Suprapubic skin (tissue), 3 donors: ENCODE data around the gene FAM156A.
"Not testable (repeated sequence)": the region's sequence is repeated elsewhere in the genome, so short reads cannot be mapped to it uniquely, and the experiment has no call there.

Experiments
- EP300 ChIP-seq: sonication (generic); formaldehyde crosslinking; IDR thresholded peaks from one replicate; pipeline ENCODE4 v1.6.1; 2017; ENCODE audit warnings: antibody characterized with exemption
- POLR2A ChIP-seq, 2 donors: fragments of 450-650 bp; IDR thresholded peaks; one replicate each; pipeline ENCODE4 v1.6.1; 2017; ENCODE audit warnings: antibody characterized with exemption in 2 of 2, mild to moderate bottlenecking in 2 of 2, moderate library complexity in 2 of 2
- TF ChIP-seq, protein P1 (sequence below), 2 donors: fragments of 200-600 bp in 1 of 2; fragments of 450-650 bp in 1 of 2; sonication (generic) in 1 of 2; IDR thresholded peaks; one replicate each; pipeline ENCODE4 v1.5.1; 2016 to 2019; ENCODE audit warnings: antibody characterized with exemption in 2 of 2, mild to moderate bottlenecking in 1 of 2, moderate library complexity in 1 of 2

DNA sequence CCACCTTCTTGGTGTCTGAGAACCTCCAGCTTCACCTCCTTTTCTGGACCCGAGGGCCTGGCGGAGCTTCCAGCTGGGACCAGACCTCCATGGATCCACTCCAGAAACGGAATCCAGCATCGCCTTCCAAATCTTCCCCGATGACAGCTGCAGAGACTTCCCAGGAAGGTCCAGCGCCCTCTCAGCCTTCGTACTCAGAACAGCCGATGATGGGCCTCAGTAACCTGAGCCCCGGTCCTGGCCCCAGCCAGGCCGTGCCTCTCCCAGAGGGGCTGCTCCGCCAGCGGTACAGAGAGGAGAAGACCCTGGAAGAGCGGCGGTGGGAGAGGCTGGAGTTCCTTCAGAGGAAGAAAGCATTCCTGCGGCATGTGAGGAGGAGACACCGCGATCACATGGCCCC is 51.2 kb downstream of the FAM156A start:
- not testable (repeated sequence) for TF ChIP-seq POLR2A (IDR thresholded peaks at IDR 0.05); EP300
- TF ChIP-seq, protein P1, sequence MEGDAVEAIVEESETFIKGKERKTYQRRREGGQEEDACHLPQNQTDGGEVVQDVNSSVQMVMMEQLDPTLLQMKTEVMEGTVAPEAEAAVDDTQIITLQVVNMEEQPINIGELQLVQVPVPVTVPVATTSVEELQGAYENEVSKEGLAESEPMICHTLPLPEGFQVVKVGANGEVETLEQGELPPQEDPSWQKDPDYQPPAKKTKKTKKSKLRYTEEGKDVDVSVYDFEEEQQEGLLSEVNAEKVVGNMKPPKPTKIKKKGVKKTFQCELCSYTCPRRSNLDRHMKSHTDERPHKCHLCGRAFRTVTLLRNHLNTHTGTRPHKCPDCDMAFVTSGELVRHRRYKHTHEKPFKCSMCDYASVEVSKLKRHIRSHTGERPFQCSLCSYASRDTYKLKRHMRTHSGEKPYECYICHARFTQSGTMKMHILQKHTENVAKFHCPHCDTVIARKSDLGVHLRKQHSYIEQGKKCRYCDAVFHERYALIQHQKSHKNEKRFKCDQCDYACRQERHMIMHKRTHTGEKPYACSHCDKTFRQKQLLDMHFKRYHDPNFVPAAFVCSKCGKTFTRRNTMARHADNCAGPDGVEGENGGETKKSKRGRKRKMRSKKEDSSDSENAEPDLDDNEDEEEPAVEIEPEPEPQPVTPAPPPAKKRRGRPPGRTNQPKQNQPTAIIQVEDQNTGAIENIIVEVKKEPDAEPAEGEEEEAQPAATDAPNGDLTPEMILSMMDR (IDR thresholded peaks at IDR 0.05), result not testable (repeated sequence)
